SK-N-SH treated with all-trans-retinoic acid at 6 μM for 48 hours (cell line): ENCODE measurements around the gene OR3A2.

ENCODE experiments used
- ARNTL ChIP-seq: fragments of 450-650 bp; formaldehyde crosslinking; IDR thresholded peaks from 2 replicates; pipeline ENCODE4 v1.5.0; 2020; ENCODE audit warnings: low read depth, mild to moderate bottlenecking, moderate library complexity, borderline replicate concordance
- SNAI2 ChIP-seq: fragments of 250-450 bp; sonication (Bioruptor Pico); IDR thresholded peaks from 2 replicates; pipeline ENCODE4 v1.5.0; 2020; ENCODE audit warnings: mild to moderate bottlenecking, moderate library complexity
- TOX ChIP-seq: fragments of 250-450 bp; sonication (Bioruptor Pico); IDR thresholded peaks from 2 replicates; pipeline ENCODE4 v1.8.0; 2021; ENCODE audit warnings: mild to moderate bottlenecking, moderate library complexity, borderline replicate concordance
- ZNF8 ChIP-seq: fragments of 450-650 bp; formaldehyde crosslinking; IDR thresholded peaks from 2 replicates; pipeline ENCODE4 v1.5.0; 2020; ENCODE audit warnings: mild to moderate bottlenecking, moderate library complexity

DNA sequence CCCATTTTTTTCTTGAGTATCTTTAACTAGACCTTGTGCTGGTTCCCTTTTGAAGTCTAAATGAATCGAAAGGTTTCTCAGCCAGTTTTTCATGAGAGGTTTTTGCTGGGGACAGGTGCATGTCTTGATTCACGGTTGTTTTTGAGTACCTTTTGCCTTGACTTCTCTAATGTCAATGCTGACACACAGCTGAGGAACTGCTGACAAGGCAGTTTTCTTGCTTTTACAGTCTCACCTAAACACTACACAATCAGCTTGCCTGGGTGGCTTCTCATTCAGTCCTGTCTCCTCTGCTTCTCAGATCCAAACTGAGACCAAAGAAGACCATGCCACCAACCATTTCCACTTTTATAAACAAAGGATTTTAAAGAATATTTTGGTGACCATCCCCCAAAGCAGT, 32.1 kb upstream of the OR3A2 start:
- TF ChIP-seq TOX (no peak), ZNF8 (CRISPR knock-in tag) (no peak), SNAI2 (CRISPR knock-in tag) (no peak), ARNTL (CRISPR knock-in tag) (no peak)
